ENCODE results near the gene ZNF821. TPM values are rescaled to one million over a fixed set of nuclear protein-coding genes. Genes with fewer than 3 reads are reported as not detected.

Gene ZNF821
- total RNA-seq, 1 donor from 2014 or later: 5.6 TPM

DNA sequence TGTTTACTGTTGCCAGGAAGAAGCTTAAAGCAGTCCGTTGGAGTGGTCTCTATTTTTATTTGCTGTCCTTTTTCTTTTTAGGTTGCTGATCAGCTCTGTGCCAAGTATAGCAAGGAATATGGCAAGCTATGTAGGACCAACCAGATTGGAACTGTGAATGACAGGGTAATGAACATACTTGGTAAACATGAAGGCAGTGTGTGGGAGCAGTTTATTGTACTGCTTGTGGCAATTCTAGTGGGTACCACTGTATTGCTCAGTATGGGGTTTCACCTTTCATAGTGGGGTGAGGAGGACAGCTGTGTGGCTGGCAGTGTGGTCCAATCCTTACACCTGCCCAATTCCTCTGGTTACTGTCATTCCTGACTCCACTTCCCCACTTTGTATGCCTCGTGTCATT, 36.7 kb upstream of the ZNF821 start:
- Histone ChIP-seq H3K27me3 (no peaks in the 10 kb centered on the region), H3K4me3 (no peak overlapping the region), H3K36me3 (peaks cover 88% of the 10 kb centered on the region), H3K4me1 (peaks cover 7% of the 10 kb centered on the region), H3K9me3 (no peaks in the 10 kb centered on the region), H3K27ac (no peak overlapping the region)
- intact Hi-C loops (cut with DNase I): no loop called here
- TF ChIP-seq, protein P1, sequence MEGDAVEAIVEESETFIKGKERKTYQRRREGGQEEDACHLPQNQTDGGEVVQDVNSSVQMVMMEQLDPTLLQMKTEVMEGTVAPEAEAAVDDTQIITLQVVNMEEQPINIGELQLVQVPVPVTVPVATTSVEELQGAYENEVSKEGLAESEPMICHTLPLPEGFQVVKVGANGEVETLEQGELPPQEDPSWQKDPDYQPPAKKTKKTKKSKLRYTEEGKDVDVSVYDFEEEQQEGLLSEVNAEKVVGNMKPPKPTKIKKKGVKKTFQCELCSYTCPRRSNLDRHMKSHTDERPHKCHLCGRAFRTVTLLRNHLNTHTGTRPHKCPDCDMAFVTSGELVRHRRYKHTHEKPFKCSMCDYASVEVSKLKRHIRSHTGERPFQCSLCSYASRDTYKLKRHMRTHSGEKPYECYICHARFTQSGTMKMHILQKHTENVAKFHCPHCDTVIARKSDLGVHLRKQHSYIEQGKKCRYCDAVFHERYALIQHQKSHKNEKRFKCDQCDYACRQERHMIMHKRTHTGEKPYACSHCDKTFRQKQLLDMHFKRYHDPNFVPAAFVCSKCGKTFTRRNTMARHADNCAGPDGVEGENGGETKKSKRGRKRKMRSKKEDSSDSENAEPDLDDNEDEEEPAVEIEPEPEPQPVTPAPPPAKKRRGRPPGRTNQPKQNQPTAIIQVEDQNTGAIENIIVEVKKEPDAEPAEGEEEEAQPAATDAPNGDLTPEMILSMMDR (IDR thresholded peaks at IDR 0.05): no peak
- DNase-seq: no peak
- no peak for ATAC-seq

DNA sequence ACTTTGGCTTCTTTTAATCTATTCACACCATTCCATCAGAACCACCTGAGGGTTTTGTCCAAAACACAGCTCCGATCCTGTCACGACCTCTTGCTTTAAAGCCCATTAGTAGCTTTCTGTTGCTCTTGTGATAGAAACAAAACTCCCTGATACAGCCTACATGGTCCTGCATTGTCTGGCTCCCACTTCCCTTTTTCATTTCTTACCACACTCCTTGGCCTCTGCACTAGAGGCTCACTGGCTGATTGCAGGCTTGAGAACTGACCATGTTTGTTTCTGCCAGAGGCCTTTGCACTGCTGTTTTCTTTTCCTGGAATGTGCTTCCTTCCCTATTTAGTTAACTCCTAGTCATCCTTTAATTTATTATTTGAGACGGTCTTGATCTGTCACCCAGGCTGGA, 35.1 kb upstream of the ZNF821 start:
- no peak overlapping the region for H3K27ac ChIP-seq
- H3K4me3 ChIP-seq: no peak overlapping the region
- DNase-seq: no peak
- intact Hi-C loops (cut with DNase I): no loop called here
- TF ChIP-seq, protein P1 (IDR thresholded peaks at IDR 0.05): no peak
- H3K4me1 ChIP-seq: peaks cover 22% of the 10 kb centered on the region
- ATAC-seq: peak; percentile 95
- H3K9me3 ChIP-seq: no peaks in the 10 kb centered on the region
- peaks cover 73% of the 10 kb centered on the region for H3K36me3 ChIP-seq
- H3K27me3 ChIP-seq: no peaks in the 10 kb centered on the region

DNA sequence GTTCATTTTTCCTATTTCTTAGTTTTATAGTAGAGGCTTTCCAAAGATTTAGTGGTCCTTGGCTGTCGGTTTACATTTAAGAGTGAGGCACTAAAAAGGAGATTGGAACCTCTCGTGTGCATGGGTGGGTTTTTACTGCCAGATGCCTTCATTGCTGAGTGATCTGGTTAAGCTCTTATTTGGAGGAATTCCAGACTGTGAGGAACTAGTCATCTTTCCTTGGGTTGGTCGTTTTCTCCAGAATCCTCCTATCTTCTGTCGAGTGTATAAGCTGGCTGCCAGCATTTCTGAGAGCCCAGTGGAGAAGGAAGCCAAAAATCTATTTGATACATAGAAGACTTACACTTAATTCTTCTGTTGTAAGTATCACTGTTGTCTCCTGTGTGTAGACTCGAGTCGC, 33.9 kb upstream of the ZNF821 start:
- Histone ChIP-seq H3K27me3 (no peaks in the 10 kb centered on the region), H3K36me3 (peaks cover 62% of the 10 kb centered on the region), H3K27ac (no peak overlapping the region), H3K4me1 (peaks cover 25% of the 10 kb centered on the region), H3K4me3 (no peak overlapping the region), H3K9me3 (no peaks in the 10 kb centered on the region)
- ATAC-seq (no peak), DNase-seq (no peak)
- TF ChIP-seq, protein P1 (IDR thresholded peaks at IDR 0.05): no peak
- intact Hi-C loops (cut with DNase I): no loop called here

DNA sequence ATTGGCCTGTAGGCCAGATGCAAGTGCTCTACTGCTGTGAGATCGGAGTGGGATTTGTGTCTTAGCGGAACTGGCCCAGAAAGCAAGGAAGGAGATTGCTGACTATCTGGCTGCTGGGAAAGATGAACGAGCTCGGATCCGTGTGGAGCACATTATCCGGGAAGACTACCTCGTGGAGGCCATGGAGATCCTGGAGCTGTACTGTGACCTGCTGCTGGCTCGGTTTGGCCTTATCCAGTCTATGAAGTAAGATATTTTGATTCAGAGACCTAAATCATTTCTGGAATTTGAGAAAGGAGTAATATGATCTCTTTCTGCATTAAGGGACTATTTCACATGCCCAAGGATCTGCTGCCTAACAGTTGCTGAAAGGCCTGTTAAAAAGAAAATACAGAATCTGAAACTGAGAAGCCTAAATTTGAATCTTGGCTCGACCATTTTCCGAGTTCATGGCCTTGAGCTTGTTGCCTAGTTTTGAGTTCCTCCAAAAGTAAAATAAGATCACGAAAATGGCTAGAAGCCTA, 32.5 kb upstream of the ZNF821 start:
- Histone ChIP-seq H3K27me3 (no peaks in the 10 kb centered on the region), H3K27ac (no peak overlapping the region), H3K9me3 (no peaks in the 10 kb centered on the region), H3K4me1 (peaks cover 29% of the 10 kb centered on the region), H3K4me3 (no peak overlapping the region), H3K36me3 (peaks cover 48% of the 10 kb centered on the region)
- ATAC-seq: no peak
- TF ChIP-seq, protein P1 (IDR thresholded peaks at IDR 0.05): no peak
- intact Hi-C loops (cut with DNase I): no loop called here
- no peak for DNase-seq

DNA sequence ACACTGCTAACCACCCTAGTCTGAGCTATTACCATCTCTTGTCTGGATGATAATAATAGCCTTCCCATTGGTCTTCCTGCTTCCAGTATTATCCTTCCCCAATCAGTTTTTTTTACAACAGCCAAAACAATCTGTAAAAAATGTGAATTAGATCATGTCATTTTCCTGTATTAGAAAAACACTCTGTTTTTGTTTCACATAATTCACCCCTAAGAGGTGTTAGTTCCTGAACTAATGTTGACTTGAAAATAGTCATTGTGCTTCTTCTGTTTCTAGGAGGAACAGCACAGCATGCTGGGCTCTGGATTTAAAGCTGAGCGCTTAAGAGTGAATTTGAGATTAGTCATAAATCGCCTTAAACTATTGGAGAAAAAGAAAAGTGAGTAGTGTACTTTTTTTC, 31.4 kb upstream of the ZNF821 start:
- TF ChIP-seq, protein P1 (IDR thresholded peaks at IDR 0.05): no peak
- Histone ChIP-seq H3K9me3 (no peaks in the 10 kb centered on the region), H3K27me3 (no peaks in the 10 kb centered on the region), H3K4me1 (peaks cover 29% of the 10 kb centered on the region), H3K27ac (no peak overlapping the region), H3K4me3 (no peak overlapping the region), H3K36me3 (peaks cover 36% of the 10 kb centered on the region)
- intact Hi-C loops (cut with DNase I): no loop called here
- ATAC-seq (no peak), DNase-seq (no peak)

DNA sequence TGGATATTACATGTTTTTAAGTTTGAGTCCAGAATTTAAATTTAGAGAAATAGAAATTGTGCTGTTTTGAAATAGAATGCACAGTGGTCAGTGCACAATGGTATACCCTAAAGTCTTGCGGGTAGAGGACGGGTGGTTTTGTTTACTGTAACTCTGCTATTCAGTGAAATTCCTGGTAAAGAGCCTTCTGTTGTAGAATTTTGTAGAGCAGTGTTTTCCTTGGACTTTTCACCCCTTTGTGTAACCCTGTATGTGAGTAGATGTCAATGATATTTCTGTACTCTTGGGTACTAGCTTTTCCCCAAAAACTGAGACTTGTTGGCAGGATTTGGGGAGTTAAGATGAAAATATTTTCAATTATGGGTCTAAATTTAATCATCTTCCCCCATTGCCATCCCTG, 30.8 kb upstream of the ZNF821 start:
- DNase-seq (no peak), ATAC-seq (no peak)
- H3K9me3 ChIP-seq: no peaks in the 10 kb centered on the region
- no peak overlapping the region for H3K4me3 ChIP-seq
- peaks cover 29% of the 10 kb centered on the region for H3K4me1 ChIP-seq
- intact Hi-C loops (cut with DNase I): no loop called here
- TF ChIP-seq, protein P1 (IDR thresholded peaks at IDR 0.05): no peak
- H3K36me3 ChIP-seq: peaks cover 31% of the 10 kb centered on the region
- no peaks in the 10 kb centered on the region for H3K27me3 ChIP-seq
- no peak overlapping the region for H3K27ac ChIP-seq

Data from upper lobe of right lung (tissue), 1 donor.